Hepatocyte (in vitro differentiated cells): ENCODE measurements around the gene USP48.

Source experiments
- CTCF ChIP-seq: fragments of 200-600 bp; sonication (generic); IDR thresholded peaks from 2 replicates; pipeline ENCODE4 v1.5.1; 2016; ENCODE audit warnings: antibody characterized with exemption, mild to moderate bottlenecking; ENCODE audit not compliant: poor library complexity
- EZH2 ChIP-seq: fragments of 200-600 bp; sonication (generic); IDR thresholded peaks from 2 replicates; pipeline ENCODE4 v1.6.1; 2016; ENCODE audit warnings: antibody characterized with exemption, mild to moderate bottlenecking, borderline replicate concordance
- EZH2phosphoT487 ChIP-seq: fragments of 200-600 bp; sonication (generic); IDR thresholded peaks from one replicate; pipeline ENCODE4 v1.6.1; 2018; ENCODE audit warnings: antibody characterized with exemption, mild to moderate bottlenecking, low read depth, moderate library complexity; ENCODE audit not compliant: unreplicated experiment, severe bottlenecking

GRCh38 chr1:21795075-21795474, 12.1 kb upstream of the USP48 start:
- no peak for TF ChIP-seq CTCF
- TF ChIP-seq EZH2 = no peak
- TF ChIP-seq EZH2phosphoT487 = no peak
